Left renal pelvis (tissue), 4 donors: ENCODE data around the gene VIPR2. TPM values are rescaled to one million over a fixed set of nuclear protein-coding genes. Genes with fewer than 3 reads are reported as not detected.
"Not testable (repeated sequence)": the region's sequence is repeated elsewhere in the genome, so short reads cannot be mapped to it uniquely, and the experiment has no call there.

Experiments used
- DNase-seq, 4 donors: peaks; one replicate each; pipeline ENCODE4 v3.0.0-alpha.2; 2013; ENCODE audit warnings: low read depth in 4 of 4, low spot score in 3 of 4
- polyA plus RNA-seq, 4 donors: library from polyadenylated mRNA; unstranded; fragments of 120-200 nt; gene quantifications; one replicate each; pipeline ENCODE4 v1.2.1, GENCODE V29; 2013; ENCODE audit not compliant: insufficient read length in 4 of 4

VIPR2 gene
- polyA plus RNA-seq: 10 to 100 TPM in 1 of 4 donors, 1 to 10 TPM in 3; 2.7 to 13.3 (median 3.4) TPM

DNA sequence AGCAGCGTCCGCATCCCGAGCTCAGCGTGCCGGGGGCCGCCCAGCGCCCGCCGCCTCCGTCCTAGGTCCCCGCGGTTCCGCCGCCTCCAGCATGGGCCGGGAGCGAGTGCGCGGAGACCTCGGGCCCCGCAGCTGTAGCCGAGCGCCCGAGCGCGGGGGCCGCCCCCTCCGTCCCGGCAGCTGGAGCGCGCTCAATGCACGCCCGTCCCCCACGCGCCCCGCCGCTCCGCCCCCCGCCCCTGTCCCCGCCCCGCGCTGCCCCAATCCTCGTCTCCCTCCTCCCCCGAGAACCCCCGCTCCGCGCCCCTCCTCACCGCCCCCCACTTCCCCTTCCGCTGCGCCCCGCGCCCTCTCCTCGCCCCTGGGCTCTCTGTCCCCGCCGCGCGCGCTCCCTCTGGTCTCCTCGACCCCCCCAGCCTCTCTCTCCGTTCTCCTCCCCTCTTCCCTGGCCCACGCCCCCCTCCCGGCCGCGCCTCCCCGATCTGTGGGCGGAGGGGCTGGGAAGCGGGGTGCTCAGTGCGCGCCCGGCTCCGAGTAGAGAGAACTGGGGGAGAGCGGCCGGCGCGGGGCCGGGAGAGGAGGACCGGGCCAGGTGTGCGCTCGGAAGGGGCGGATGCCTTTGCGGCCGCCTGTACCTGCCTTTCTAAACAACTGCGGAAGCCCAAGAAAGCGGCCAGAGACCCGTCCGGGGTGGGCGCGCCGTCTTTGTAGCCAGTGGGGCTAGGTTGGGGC lies at the start of gene VIPR2:
TSS of gene VIPR2 (minus strand) at position 110 of the 732 bp plus-strand sequence. CDS start at position 14, 96 bp downstream.
- DNase-seq: no peak

DNA sequence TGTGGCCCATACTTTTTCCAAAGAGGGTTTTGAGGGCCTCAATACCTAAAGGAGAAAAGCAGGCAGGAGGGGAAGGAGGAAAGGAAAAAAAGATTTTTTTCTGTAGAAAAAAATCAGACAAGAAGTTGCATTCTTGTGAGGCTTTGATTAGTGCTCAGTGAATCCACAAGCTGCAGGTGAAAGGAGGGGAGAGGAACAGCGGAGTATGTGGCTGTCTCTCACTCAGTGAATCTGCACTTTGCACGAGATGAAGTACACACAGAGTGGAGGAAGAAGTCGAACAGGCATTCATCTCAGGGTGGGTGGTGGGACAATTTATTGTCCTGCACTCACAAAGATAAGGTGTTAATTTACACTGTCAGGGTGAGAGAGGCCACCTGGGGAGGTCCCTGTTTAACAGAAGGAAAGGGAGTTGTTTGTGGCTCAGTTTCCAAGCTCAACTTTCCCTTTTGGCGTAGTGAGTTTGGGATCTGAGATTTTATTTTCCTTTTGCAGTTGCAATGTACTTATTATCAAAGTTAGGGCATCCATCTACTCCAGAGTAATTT lies 49.0 kb upstream of the VIPR2 start:
- no peak for DNase-seq

DNA sequence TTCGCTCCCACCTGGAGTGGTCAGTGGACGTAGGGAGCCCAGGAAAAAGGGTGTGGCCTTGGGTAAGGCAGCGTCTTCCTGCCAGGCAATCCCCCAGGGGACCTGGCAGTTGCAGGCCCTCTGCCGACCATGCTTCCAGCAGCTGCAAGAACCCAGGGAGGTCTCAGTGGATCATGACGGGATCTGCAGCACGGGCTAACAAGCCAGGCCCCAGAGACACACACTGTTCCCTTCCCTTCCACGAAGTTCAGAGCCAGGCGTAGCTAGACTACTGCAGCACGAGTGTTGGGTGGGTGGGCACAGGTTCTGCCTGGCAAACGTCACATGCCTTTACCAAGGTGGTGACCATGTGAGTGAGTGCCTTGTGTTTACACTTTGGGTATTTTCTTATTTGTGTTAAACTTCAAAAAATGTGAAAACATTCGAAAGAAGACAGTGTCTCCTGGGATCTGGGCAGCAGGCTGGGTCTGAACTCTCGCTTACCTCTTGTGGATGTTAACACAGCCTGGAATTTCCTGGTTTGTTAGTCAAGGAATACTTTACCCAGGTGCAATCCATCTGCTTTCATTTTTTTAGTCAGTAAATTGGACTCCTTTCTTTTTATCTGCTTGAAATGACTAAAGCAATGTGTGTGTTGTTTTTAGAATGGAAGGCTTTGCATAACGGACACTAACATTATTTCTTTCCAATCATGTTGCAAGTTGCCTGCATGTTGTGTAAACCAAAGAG lies 48.2 kb upstream of the VIPR2 start:
- DNase-seq: no peak

DNA sequence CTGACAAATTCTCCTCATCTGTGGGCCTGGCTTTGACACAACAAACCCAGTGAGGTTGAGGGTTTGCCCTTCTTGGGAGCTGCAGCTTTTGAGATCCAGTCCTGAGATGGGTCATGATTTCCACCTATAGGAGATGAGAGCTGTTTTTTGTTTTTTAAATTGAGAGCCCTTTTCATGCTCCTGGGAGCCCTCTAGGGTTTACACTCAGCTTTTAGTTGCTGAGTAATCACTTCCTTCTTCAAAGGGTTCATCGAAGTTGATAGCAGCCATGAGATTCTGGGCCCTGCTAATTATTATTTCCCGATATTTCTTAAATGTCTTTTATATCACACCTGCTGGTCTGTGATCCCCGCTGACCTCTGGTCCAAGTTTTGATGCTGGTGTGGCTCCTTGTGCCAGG lies 47.3 kb upstream of the VIPR2 start:
- no peak for DNase-seq

- no peak for DNase-seq
Observed at GRCh38 chr7:159191236-159191635, 46.6 kb upstream of the VIPR2 start.

- no peak for DNase-seq
Observed at GRCh38 chr7:159188011-159188410, 43.3 kb upstream of the VIPR2 start.

GRCh38 chr7:159179241-159179640 lies 34.6 kb upstream of the VIPR2 start:
- DNase-seq: no peak

DNA sequence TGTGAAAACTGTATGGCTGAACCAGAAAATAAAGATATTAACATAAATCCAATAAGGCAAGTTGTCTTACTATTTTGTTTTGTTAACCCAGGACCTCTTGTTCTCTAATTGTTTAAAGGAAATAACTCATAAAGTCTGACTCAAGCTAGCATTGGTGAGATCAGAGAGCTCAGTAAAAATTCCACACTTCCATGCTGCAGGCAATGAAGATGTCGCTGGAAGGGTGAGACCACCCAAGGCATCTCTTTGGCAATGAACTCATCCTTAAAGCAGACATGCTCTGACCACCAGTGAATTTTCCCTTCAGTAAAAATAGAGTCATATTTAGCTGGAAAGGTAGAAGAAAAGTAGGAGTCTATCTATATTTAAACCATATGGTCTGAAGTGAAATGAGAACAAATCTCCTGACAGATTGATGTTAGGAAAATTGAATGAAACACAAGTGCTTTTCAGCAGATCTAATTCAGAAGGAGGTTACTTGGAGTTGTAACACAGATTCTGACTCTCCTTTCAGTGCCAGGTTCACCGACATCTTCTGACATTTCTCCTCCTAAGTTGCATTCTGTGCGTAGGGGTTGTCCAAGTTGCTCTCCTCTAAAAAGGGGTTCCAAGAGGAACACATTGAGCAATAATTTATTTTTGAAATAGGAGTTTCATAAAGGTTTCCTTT lies 32.8 kb upstream of the VIPR2 start:
- DNase-seq: no peak

GRCh38 chr7:159175792-159176191 lies 31.1 kb upstream of the VIPR2 start:
- no peak for DNase-seq

DNA sequence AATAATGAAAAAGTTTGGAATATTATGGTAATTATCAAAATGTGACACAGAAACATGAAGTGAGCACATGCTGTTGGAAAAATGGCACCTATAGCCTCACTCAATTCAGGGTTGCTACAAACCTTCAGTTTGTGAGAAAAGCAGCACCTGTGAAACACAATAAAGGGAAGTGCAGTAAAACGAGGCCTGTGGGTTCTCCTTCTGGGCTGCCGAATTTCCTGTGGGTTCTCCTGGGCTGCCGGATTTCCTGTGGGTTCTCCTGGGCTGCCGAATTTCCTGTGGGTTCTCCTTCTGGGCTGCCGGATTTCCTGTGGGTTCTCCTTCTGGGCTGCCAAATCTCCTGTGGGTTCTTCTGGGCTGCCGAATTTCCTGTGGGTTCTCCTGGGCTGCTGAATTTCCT lies 30.4 kb upstream of the VIPR2 start:
- not testable (repeated sequence) for DNase-seq

GRCh38 chr7:159172400-159172799 lies 27.7 kb upstream of the VIPR2 start:
- no peak for DNase-seq

DNA sequence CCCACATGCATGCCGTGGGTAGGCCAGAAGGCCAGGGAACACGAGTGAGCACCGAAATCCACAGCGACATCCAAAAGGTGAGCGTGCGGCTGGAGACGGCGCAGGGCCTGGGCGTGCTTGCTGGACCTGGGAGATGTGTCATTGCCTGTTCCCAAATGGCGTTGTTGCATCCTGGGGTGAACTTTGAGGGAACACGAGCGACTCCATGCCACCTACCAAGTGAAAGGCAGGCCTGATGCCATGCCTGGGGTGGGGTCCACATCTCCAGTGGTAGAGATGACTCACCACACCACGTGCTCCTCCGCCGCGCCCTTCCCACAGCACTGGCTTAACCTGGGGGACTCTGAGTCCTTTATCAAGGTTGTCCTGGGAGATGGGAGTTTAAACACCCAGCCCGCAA lies 24.7 kb upstream of the VIPR2 start:
- DNase-seq: no peak

GRCh38 chr7:159167139-159167538 lies 22.5 kb upstream of the VIPR2 start:
- DNase-seq: no peak

GRCh38 chr7:159166530-159166929 lies 21.9 kb upstream of the VIPR2 start:
- no peak for DNase-seq

- DNase-seq: no peak
Observed at GRCh38 chr7:159165352-159165751, 20.7 kb upstream of the VIPR2 start.

- DNase-seq: not testable (repeated sequence)
Observed at GRCh38 chr7:159163703-159164301, 19.1 kb upstream of the VIPR2 start.

- DNase-seq: not testable (repeated sequence)
Observed at GRCh38 chr7:159162050-159162626, 17.5 kb upstream of the VIPR2 start.

GRCh38 chr7:159160450-159160849 lies 15.8 kb upstream of the VIPR2 start:
- no peak for DNase-seq

DNA sequence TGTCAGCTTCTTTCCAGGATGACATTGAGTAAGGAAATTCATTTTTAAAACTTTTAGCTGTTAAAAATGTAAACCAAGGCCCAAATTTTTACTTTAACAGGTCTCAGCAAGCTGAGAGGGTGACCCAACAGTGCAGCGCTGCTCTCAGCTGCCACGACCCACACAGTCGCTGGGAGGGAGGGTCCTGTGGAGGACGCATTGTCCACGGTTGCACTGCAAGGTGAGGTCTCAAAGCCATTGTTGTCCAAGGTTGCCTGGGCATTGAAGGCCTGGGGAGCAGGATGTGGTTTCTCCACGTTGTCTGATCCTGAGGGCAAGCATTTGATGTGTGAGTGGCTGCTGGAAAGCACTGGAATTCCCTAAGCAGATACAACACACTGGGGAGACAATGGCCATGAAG lies 15.1 kb upstream of the VIPR2 start:
- no peak for DNase-seq

GRCh38 chr7:159158888-159159405 lies 14.3 kb upstream of the VIPR2 start:
- DNase-seq: no peak
